ENCODE data around the gene C19orf33.
A peak's percentile ranks its signal among the peaks of the same experiment; 100 is the strongest.

The C19orf33 gene

DNA sequence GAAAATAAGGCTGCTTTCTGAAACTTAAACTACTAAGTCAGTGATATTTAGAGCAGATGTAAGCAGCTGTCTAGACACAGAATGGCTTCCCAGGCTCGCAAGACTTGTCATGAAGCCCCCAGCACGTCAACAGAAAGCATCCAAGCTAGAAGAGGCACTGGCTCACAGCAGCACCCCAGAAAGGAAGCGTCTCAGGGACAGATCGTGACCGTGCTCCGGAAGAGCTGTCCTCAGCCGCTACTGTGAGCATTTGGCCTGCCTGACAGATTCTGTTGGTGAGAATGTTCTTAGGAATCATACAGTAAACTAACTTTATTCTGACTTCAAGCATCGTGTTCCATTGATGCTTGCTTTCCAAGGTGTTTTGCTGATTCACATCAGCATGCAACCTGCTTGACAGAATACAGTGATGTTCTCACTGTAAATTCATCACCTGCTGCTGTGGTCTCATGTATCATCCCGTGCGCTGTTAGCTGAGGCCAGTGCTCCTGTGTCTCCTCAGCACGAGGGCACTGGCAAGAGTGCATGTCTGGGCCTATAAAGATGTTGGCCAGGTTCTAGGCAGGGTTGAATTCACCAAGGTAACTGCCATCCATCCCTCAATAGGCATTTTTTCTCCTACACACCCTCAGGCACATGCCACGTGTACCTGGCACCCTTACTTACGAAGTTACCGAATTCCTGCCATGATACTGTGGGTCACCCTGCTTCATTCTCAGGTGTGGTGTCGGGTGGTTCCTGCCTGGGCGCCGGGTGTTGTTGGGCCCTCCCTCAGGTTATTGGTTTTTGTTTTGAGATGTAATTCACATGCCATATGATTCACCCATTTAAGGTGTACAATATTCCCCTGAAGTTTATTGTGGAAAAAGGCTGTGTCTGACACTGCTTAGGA, 23.8 kb upstream of the C19orf33 start:
- DNase-seq: no peak

DNA sequence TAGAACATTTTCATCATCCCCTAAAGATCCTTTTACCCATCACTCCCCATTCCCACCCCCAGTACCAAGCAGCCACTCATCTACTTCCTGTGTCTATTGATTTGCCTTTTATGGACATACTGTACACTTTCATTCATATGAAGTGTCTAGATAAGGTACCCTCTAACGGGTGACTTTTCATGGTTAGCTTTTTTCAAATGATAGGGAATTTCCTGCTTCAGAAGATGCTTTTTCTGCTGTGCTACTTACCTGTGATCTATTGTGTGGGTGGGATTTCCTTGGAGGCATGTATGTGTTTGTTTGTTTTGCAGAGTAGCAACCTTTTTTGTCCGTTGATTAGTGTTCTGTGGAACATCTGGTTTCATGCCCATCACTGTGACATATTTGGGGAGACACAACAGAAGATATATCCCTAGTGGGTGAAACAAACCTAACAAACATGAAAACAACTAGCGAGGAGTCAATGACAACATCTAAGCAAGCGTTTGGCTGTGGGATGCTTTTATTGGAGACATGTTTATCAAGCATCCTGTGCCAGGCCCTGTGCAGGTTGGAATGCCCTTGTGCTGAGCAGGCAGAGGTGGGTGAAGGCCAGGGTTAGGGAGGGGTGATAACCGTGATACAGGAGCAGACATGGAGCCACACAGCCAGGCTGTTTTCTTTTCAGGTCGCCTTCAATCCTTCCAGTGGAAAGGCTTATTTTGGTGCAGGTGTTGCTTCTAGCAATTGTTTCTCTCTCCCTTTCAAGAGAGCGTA, 22.1 kb upstream of the C19orf33 start:
- DNase-seq: peak; percentile 29

DNA sequence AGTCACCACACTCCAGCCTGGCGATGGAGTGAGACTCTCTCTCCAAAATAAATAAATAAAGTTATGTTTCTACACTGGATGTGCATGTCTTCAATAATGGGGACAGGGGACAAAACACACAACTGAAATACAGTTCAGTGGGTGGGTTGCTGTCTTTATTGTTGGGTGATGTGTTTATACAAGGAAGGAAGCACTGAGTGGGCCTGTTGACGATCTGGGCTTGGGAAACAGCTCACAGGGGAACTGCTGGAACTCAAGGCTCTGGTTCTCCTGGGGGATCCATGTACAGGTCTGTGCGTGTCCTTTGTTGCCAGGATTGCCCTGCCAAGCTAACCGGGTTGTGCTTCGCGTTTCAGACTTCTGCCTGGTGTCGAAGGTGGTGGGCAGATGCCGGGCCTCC, 20.8 kb upstream of the C19orf33 start:
- DNase-seq: no peak

DNA sequence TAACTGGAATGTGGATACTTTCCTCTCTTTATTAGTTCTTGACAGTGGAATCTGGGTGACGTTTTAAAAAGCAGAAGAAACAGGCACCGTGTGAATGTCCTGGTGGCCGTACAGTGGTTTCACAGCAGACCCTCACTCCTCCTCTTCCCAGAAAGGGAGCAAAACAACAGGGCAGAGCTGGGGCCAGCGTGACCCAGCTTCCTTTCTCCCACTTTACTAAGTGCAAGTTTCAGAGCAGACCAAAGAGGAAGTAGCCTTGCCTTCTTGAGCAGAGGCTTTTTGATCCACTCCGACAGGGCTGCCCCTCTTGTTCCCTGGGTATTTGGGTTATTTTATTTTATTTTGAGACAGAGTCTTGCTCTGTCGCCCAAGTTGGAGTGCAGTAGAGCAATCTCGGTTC, 19.6 kb upstream of the C19orf33 start:
- no peak for DNase-seq

DNA sequence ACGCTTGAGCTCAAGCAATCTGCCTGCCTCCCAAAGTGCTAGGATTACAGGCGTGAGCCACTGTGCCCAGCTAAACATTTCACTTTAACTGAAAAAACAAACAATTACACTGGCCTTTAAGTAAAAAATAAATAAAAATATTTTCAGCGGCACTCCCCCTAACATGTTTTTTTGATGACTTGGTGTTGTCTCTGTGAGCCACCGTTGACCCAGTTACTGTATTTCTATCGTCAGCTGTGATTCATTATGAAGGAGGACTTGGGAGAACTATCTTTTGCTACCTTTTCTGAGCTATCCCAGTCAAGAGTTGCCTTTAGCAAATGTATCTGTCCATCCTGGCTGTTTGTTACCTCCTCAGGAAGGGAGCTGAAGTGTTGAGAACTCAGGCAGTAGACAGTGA, 18.5 kb upstream of the C19orf33 start:
- DNase-seq: no peak

DNA sequence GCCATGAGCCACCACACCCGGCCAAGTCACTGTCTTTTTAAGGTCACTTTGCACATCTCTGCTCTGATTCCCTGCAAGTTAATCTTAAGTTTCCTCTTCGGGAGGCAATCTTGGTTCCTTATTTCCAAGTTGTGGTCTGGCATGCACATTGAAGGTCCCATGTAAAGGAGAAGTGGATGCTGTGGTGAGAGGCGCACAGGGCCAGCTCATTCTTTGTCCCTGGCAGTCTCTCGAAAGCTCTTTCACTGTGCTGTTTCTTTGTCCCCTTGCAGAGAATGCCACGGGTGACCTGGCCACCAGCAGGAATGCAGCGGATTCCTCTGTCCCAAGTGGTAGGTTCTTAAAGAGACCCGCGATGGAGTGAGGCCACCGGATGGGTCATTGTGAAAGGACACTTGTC, 16.4 kb upstream of the C19orf33 start:
- DNase-seq: no peak

DNA sequence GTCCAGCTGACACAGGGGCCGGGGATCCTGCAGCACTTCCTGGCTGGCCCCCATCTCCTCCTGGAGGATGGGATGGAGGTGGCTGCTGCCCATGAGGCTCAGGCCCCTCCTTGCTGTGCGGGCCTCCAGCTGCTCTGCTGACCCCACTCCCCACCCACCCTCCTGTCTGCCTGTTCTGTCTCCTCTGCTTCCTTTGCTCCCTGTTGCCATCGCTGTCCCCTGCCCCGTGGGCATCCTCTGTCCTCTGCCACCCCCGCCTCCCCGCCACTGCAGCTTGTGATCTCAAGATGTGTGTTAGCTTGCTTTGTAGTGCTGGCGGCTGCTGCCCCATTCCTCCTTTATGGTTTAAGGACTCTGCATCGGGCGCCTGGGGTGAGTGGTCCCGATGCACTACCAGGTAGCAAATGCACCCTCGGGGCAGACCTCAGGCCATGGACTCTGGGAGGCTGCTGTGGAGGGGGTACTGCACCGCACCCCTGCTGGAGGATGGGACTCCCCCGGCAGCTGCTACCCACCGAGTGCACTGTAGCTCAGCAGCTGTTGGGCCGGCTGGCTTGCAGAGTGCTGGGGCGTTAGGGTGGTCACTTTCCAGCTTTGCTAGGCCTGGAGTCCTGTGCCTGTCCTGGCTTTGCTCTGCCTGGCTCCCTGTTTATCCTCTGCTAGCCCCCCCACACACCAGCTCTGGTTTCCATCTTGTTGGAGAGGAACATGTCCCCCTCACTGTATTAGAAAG, 15.8 kb upstream of the C19orf33 start:
- DNase-seq: no peak

DNA sequence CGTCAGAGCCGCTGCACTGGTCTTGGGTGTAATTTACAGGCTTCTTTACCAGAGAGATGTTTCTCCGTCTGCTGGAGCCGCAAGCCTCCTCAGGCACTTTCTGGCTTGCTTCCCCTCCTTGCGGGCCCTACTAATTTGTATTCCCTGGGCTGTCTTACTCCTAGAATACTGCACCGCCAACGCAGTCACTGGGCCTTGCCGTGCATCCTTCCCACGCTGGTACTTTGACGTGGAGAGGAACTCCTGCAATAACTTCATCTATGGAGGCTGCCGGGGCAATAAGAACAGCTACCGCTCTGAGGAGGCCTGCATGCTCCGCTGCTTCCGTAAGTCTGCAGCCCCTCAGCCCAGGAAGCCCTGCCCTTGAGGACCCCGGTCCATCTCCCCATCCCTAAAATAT, 14.1 kb upstream of the C19orf33 start:
- DNase-seq: no peak

DNA sequence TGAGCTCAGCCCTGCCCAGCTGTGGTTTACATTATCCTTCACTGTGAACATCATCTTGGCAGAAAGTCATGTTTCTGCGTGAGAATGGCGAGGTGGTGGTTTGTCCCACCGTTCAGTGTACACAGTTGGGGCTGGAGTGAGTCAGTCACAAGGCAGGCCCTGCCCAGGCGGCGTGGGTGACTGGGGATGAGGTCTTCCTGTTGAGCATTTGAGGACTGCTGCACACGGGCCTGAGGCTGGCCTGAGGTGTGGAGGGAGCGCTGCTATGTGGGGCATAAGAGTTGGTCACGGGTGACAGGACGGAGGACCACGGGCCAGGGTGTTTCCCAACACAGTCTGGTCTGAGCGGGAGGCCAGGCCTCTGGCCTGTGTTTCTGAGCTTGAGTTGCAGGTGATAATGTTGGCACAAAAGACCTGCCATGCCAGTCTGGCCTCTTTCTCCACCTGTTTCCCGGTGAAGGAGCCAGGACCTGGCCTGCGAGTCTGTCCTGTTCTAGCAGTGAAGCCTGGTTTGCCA, 13.4 kb upstream of the C19orf33 start:
- DNase-seq: no peak

DNA sequence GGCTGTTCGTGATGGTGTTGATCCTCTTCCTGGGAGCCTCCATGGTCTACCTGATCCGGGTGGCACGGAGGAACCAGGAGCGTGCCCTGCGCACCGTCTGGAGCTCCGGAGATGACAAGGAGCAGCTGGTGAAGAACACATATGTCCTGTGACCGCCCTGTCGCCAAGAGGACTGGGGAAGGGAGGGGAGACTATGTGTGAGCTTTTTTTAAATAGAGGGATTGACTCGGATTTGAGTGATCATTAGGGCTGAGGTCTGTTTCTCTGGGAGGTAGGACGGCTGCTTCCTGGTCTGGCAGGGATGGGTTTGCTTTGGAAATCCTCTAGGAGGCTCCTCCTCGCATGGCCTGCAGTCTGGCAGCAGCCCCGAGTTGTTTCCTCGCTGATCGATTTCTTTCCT, 12.2 kb upstream of the C19orf33 start:
- DNase-seq: no peak

DNA sequence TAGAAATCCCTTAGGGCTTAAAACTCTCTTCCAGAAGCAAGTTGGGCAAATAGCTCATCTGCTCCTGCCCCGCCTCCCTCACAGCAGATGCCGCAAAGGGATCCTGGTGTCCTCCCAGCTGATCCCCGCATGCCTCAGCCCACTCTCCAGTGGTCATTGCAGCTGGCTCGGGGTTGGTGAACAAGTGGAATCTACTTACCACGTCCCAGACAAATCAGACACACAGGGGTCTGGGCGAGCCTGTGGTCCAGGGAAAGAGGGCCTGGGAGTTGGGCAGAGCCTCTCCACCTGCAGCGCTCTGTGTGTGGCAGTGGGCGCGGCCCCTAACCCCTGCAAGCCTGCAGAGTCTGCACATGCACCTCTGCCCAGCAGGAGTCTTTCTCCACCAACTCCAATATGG, 10.8 kb upstream of the C19orf33 start:
- no peak for DNase-seq

DNA sequence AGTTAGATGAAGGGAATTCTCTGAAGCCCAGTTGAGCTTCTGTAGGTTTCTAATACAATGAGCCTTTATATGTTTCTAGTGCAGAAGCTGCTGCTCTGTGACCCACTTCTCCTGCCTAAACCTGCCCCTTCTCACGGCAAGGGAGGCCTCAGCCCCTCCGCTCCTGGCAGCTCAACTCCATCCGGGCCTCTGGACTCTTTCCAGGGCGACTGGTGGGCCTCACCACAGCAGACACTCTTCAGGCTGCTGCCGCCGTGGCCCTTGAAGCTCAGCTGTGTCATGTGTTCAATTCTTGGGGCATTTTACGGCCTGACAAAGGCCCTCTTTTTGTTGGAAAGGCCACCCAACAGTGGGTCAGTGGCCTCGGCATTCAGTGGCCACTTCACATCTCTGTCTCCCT, 10.0 kb upstream of the C19orf33 start:
- no peak for DNase-seq

DNA sequence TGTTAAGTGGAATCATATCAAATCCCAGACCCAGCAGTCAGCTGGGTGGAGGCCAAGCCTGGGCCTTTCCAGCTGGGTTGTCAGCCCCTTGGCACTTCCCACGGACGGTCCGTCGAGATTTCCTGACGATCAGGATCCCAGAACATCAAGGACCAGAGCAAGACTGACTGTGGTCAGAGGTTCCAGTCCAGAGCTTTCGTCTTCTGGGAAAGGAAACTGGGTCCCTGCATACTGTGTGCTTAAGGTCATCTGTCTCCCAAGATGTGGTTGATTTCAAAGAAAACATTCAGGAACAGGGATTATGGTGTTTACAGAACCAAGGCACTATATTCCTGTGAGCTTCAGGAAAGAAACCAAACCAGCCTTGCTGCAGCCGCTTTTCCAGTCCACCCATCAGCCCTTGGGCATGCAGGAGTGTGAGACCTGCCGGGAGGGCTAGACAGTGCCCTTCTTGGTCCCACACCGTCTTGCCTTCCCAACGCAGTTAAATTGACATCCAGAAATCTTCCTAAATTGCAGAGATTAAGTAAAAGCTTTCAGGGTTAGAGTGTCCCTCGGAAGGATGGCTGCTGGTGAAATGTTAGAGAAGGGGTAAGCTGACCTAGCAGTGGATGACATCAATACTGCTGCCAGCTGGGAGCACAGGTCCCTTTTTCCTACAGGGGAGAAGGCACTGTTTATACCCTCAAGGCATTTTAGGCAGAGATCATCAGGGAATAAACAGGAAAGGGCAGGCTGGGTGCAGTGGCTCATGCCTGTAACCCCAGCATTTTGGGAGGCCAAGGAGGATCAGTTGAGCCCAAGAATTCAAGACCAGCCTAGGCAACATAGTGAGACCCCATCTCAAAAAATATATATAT, 5.0 kb upstream of the C19orf33 start:
- DNase-seq: no peak

DNA sequence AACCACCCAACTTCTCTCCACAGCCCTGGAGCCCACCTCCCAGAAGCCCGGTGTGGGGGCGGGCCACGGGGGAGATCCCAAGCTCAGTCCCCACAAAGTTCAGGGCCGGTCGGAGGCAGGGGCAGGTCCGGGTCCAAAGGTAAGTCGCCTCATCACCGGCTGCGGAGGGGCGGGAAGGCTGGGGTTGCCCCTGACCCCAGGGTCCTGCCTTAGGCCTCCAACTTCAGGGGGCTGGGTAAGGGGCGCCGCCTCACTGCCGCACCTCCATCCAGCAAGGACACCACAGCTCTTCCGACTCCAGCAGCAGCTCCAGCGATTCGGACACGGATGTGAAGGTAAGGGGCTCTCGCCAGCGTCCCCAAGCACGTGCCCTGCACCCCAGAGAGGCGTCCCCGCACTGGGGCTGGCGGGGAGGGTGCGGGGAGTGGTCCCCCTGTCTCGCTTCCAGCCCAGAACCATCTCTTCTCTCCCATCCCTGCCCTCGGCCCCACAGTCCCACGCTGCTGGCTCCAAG, 358 bp downstream of the C19orf33 start:
- no peak for DNase-seq

DNA sequence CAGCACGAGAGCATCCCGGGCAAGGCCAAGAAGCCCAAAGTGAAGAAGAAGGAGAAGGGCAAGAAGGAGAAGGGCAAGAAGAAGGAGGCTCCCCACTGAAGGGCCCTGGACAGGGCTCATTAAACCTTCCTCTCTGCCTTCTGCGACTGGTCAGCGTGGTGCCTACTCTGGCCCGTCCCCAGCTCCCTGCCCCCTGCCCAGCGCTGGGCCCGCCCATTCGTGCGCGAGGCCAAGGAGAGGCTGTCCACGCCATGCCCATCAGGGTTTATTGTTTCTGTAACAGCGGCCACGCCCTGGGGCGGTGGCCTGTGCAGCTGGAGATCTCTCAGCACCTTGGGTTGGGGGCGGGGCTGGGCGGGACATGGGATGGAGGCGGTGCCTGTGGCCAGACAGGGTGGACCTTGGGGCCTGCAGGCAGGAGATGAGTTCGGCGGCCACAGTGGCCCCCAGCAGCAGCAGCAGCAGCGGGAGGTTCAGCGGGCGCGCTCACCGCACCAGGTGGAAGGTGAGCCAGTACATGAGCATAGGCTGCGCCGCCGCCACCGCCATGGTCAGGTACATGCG, 897 bp downstream of the C19orf33 start:
- DNase-seq: peak; percentile 31

DNA sequence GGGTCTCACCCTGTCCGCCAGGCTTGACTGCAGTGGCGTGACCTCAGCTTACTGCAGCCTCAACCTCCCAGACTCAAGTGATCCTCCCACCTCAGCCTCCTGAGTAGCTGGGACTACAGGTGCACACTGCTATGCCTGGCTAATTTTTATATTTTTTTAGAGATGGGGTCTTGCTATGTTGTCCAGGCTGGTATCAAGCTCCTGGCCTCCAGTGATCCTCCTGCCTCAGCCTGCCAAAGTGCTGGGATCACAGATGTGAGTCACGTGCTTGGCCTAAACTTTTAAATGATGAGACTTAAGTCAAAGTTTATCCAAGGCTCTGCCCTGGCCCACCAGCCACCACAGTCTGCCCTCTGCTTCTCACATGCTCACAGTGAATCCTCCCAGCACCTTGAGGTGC, 2.2 kb downstream of the C19orf33 start:
- no peak for DNase-seq

DNA sequence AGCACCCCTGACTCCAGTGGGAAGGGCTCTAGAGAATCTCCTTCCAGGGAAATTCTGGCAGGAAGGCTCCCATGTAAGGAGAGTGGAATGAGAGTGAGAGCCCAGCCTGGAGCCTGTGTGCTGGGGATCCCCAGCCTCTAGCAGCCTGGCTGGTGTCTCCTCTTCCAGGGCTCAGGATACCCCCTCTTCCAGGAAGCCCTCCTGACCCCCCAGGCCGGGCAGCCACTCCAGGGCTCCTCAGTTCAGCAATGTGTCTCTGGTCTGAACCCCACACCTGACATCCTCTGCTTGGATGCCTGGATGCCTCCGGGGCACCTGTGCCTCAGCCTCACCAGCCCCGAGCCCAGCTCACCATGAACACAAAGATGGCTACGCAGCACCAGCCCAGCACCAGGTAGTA, 3.0 kb downstream of the C19orf33 start:
- DNase-seq: no peak

DNA sequence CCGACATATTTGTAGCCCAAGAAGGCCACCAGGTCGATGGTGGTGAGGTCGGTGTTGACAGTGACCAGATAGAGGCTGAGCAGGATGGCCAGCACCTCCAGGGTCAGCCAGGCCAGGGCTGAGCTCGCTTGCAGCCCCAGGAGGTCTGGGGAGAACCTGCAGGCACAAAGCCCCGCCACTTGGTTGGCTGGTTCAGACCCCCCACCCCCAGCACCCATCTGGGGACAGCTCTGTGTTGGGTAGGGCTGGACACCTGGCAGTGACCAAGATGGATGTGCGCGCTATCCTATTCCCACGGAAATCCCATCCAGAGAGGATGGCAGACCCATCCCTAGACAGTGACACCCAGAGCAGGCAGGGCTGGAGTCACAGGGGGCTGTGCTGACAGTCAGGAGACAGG, 3.5 kb downstream of the C19orf33 start:
- DNase-seq: no peak

DNA sequence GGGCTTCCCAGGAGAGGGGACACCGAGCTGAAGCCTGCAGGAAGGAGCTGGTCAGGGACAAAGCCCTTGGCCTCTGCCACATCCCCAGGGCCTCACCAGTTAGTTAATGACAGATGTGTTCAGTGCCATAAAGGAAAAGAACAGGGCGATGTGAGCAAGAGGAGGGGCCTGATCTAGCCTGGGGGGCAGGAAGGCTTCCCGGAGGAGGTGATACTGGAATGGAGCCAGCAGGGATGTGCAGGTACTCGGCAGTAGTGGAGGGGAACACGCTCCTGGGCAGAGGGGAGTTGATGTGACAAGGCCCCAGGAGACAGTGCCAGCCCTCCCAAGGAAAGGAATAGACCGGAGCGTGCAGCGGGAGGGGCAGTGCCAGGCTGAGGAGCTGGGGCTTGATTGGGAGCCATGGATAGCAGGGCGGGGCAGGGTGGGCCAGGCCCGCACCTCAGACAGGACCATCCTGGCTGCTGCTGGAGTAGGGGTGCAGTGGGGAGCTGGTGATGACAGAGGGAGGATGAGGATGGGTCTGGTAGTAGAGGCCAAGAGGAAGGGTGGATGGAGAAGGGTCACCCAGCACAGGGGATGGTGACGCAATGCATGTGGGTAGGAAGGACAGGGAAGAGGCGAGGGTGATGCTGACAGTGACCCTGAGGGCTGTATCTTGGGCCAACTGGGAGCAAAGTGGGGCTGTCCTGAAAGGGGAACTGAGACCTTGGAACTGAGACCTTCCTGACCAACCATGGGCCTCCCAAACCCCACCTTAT, 4.1 kb downstream of the C19orf33 start:
- DNase-seq: no peak

DNA sequence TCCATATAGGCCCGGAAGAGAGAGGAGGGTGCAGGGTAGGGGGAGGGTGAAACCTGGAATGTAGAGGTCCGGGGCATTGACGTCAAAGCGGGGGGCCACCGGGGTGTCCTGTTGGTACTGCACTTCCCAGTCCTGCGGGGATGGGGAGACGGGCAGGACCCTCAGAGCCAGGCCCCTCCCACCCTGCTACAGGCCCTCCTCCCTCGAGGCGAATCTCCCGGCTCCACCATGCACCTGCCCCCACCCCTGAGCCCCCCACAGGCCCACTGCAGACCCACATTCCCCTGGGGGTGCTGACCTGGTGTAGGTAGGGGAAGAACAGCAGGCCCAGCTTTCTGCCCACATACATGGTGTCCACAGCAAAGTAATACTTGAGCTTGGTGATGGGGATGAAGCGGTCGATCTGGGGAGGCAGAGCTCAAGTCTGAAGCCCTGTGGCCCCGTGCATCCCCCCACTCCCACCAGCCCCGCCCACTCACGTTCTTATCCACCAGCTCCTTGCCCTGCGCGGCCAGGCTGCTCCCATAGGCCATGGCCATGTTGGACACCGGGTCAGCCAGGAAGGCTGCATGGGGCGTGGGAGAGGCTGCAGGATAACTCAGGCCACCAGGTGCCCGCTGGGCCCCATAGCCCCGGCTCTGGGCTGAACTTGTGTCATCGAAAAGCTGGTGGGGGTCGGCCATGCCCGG, 5.0 kb downstream of the C19orf33 start:
- DNase-seq: no peak
